K562 (cell line): ENCODE results near the gene MRPL33. TPM values are rescaled to one million over a fixed set of nuclear protein-coding genes. Genes with fewer than 3 reads are reported as not detected.

Experiments used
- ARID4B ChIP-seq: sonication (generic); formaldehyde crosslinking; IDR thresholded peaks from 2 replicates; pipeline ENCODE4 v1.8.0; 2022; ENCODE audit warnings: mild to moderate bottlenecking, missing genetic modification reagents
- ELF4 ChIP-seq: fragments of 450-650 bp; formaldehyde crosslinking; IDR thresholded peaks from 2 replicates; pipeline ENCODE4 v1.4.0; 2022; ENCODE audit warnings: missing genetic modification characterization
- ESRRA ChIP-seq: fragments of 450-650 bp; IDR thresholded peaks from 2 replicates; pipeline ENCODE4 v1.6.1; 2014; ENCODE audit warnings: low read depth, mild to moderate bottlenecking, moderate library complexity, borderline replicate concordance
- KAT7 ChIP-seq: sonication (generic); formaldehyde crosslinking; IDR thresholded peaks from 2 replicates; pipeline ENCODE4 v1.8.0; 2022; ENCODE audit warnings: missing genetic modification reagents, mild to moderate bottlenecking, borderline replicate concordance
- RBFOX2 ChIP-seq: fragments of 200-400 bp; formaldehyde crosslinking; IDR thresholded peaks from 2 replicates; pipeline ENCODE4 v1.6.1; 2017; ENCODE audit warnings: low read depth, mild to moderate bottlenecking, low read length, moderate library complexity
- RREB1 ChIP-seq: fragments of 250-450 bp; sonication (Bioruptor Pico); IDR thresholded peaks from 2 replicates; pipeline ENCODE4 v1.4.0; 2020
- SIN3A ChIP-seq, 2 experiments: fragments of 150-350 bp in 1 of 2; IDR thresholded peaks; 2 replicates each; pipeline ENCODE4 v1.6.1; 2011 to 2016; ENCODE audit warnings: borderline replicate concordance in 2 of 2, low read depth in 2 of 2, low read length in 2 of 2, mild to moderate bottlenecking in 2 of 2, moderate library complexity in 2 of 2; ENCODE audit not compliant: control insufficient read depth in 1 of 2
- TARDBP ChIP-seq: fragments of 450-650 bp; IDR thresholded peaks from 2 replicates; pipeline ENCODE4 v1.6.1; 2016
- ZFX ChIP-seq: sonication (generic); formaldehyde crosslinking; IDR thresholded peaks from 2 replicates; pipeline ENCODE4 v1.8.0; 2022; ENCODE audit warnings: mild to moderate bottlenecking, missing genetic modification reagents, moderate library complexity
- ZNF282 ChIP-seq: sonication (generic); formaldehyde crosslinking; IDR thresholded peaks from 2 replicates; pipeline ENCODE4 v1.8.1; 2023; ENCODE audit warnings: missing genetic modification reagents
- ZNF589 ChIP-seq: fragments of 200-800 bp; sonication (Bioruptor generic); IDR thresholded peaks from 2 replicates; pipeline ENCODE4 v1.6.1; 2016; ENCODE audit warnings: low read depth, missing genetic modification characterization, missing compliant biosample characterization
- ZNF76 ChIP-seq: fragments of 250-450 bp; sonication (Bioruptor Pico); IDR thresholded peaks from 2 replicates; pipeline ENCODE4 v1.4.0; 2020; ENCODE audit warnings: mild to moderate bottlenecking, moderate library complexity, borderline replicate concordance
- ZNF766 ChIP-seq: fragments of 200-800 bp; sonication (Bioruptor generic); conservative IDR thresholded peaks from 2 replicates; pipeline ENCODE4 v1.6.1; 2016; ENCODE audit warnings: missing genetic modification characterization, missing compliant biosample characterization
- polyA plus RNA-seq, 8 experiments: library from polyadenylated mRNA; depleted of rRNA in 4 of 8; stranded (reverse) in 5 of 8; unstranded in 3 of 8; fragments of >200 nt; fragmentation: Nextera tagmentation in 2 of 8; fragmentation: Illumina TruSeq in 1 of 8; extraction: Ambion mirVana in 2 of 8; extraction: Trizol in 1 of 8; gene quantifications; 2 replicates each; pipeline versions ENCODE4 v1.2.1 to v1.2.3, GENCODE V29; 2011 to 2014; ENCODE audit warnings: inconsistent platforms in 1 of 8, missing spikeins in 1 of 8
- total RNA-seq, 7 experiments: library from RNA; depleted of rRNA in 6 of 7; stranded (reverse); fragments of >200 nt in 6 of 7; fragmentation: Illumina TruSeq in 2 of 7; extraction: Trizol in 2 of 7; gene quantifications; 2 replicates each; pipeline versions ENCODE4 v1.2.1 to v1.2.3, GENCODE V29; 2011 to 2021; ENCODE audit warnings: low replicate concordance in 1 of 7
- TF ChIP-seq, protein P1 (sequence below), 2 experiments: fragments of 250-450 bp in 1 of 2; fragments of 450-650 bp in 1 of 2; sonication (Bioruptor Pico) in 1 of 2; IDR thresholded peaks; 2 replicates each; pipeline versions ENCODE4 v1.6.1 to v1.8.0; 2016 to 2021; ENCODE audit warnings: mild to moderate bottlenecking in 2 of 2, moderate library complexity in 2 of 2, missing compliant biosample characterization in 1 of 2, missing genetic modification characterization in 1 of 2

MRPL33 gene
- total and polyA plus RNA-seq, 9 of the 15 experiments (the other 6 are each of a cell fraction or from before 2014, with no cell fraction given), result 68.3 to 338 (median 226) TPM

- TF ChIP-seq KAT7 (CRISPR knock-in tag) (0 out of 2 replicates have a peak, but pooled peaks have one; percentile 60), ZNF76 (CRISPR knock-in tag) (peak; percentile 70; the same call in 1 of the 2 replicates), ELF4 (peak; percentile 86), ZFX (CRISPR knock-in tag) (peak; percentile 97), ZNF282 (CRISPR knock-in tag) (no peak), SIN3A (IDR thresholded peaks at IDR 0.05; ENCODE audit: borderline replicate concordance in 2 of 2, control insufficient read depth in 1 of 2, low read depth in 2 of 2, low read length in 2 of 2) (peak; percentile 49 to 64; a peak in 2 of 4 replicates), ZNF589 (0 out of 2 replicates have a peak, but pooled peaks have one; percentile 39), ARID4B (CRISPR knock-in tag) (peak; percentile 36; the same call in 1 of the 2 replicates), RBFOX2 (peak; percentile 97), TARDBP (peak; percentile 69; the same call in 1 of the 2 replicates), ZNF766 (CRISPR knock-in tag) (0 out of 2 replicates have a peak, but pooled peaks have one; percentile 45), RREB1 (CRISPR knock-in tag) (peak; percentile 89; the same call in 1 of the 2 replicates), ESRRA (peak; percentile 68; the same call in 1 of the 2 replicates)
- TF ChIP-seq, protein P1, sequence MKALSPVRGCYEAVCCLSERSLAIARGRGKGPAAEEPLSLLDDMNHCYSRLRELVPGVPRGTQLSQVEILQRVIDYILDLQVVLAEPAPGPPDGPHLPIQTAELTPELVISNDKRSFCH (CRISPR knock-in tag; IDR thresholded peaks at IDR 0.05), result no peak
- TF ChIP-seq, protein P1 (tag; IDR thresholded peaks at IDR 0.05), result 0 out of 2 replicates have a peak, but pooled peaks have one; percentile 82
These were observed at the start of gene MRPL33 (continued) for GRCh38 chr2:27771548-27772335.
